Measurements from ENCODE around the gene ADCY5. TPM values are rescaled to one million over a fixed set of nuclear protein-coding genes. Genes with fewer than 3 reads are reported as not detected.

The ADCY5 gene
- polyA plus RNA-seq, 1 donor: 10.6 TPM

DNA sequence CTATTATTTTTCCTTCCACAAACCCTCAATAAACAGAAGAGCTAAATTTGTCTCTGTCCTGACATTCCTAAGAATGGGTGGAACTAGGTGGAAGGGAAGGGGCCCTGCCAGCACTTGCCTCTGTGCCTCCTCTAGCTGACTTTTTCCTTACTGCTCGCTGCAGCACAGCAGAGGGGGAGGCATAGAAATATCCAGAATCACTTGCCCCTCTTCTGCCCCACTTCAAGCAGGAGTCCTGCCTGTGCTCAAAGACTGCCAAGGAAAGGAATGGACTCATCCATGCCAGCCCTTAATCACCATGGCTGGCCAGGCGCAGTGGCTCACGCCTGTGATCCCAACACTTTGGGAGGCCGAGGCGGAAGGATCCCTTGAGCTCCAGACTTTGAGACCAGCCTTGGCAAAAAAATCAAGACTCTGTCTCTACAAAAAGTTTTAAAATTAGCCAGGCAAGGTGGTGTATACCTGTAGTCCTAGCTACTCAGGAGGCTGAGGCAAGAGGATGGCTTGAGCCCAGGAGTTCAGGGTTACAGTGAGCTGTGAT lies 51.8 kb downstream of the ADCY5 start:
- no peaks in the 10 kb centered on the region for H3K27me3 ChIP-seq (ENCODE audit: control insufficient read depth, insufficient read depth, low read length)
- H3K4me3 ChIP-seq (ENCODE audit: low read length): no peak overlapping the region
- no peak for DNase-seq
- H3K36me3 ChIP-seq (ENCODE audit: control insufficient read depth, insufficient read depth, low read length): peaks cover 2% of the 10 kb centered on the region
- WGBS (ENCODE audit: insufficient coverage, low lambda C conversion rate): no CpG with 5 or more reads among the region's 5 CpGs
- peaks cover 19% of the 10 kb centered on the region for H3K4me1 ChIP-seq (ENCODE audit: control insufficient read depth, insufficient read depth, low read length)
- H3K27ac ChIP-seq (ENCODE audit: low read length): no peak overlapping the region
- H3K9me3 ChIP-seq (ENCODE audit: control insufficient read depth, low read depth, low read length): no peaks in the 10 kb centered on the region

DNA sequence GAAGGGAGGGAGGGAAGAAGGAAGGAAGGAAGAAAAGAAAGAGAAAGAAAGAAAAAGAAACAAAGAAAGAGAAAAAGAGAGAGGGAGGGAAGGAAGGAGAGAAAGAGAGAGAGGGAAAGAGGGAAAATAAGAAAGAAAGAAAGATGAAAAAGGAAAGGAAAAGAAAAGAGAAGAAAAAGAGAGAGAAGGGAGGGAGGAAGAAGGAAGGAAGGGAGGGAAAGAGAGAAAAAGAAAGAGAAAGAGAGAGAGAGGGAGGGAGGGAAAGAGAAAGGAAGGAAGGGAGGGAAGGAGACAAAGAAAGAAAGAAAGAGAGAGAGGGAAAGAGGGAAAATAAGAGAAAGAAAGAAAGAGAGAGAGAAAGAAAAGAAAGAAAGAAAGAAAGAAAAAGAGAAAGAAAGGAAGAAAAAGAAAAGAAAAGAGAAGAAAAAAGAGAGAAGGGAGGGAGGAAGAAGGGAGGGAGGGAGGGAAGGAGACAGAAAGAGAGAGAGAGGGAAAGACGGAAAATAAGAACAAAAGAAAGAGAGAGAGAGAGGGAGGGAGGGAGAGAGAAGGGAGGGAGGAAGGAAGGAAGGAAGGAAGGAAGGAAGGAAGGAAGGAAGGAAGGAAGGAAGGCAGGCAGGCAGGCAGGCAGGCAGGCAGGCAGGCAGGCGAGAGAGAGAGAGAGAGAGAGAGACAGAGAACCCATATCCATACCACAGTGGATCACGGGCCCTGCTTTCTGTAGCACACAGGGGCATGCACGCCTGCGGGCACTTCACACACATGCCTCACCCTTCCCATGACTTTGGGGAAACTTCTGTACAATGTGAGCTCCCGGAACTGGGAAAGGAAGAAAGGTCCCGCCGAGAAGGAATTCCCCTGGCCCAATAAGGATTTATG lies 52.5 kb downstream of the ADCY5 start:
- no peaks in the 10 kb centered on the region for H3K9me3 ChIP-seq (ENCODE audit: control insufficient read depth, low read depth, low read length)
- H3K4me3 ChIP-seq (ENCODE audit: low read length): no peak overlapping the region
- H3K4me1 ChIP-seq (ENCODE audit: control insufficient read depth, insufficient read depth, low read length): peaks cover 19% of the 10 kb centered on the region
- H3K27ac ChIP-seq (ENCODE audit: low read length): no peak overlapping the region
- 90% methylated on average over 1 of the region's 8 CpGs for WGBS (ENCODE audit: insufficient coverage, low lambda C conversion rate)
- DNase-seq: no peak
- H3K36me3 ChIP-seq (ENCODE audit: control insufficient read depth, insufficient read depth, low read length): peaks cover 2% of the 10 kb centered on the region
- no peaks in the 10 kb centered on the region for H3K27me3 ChIP-seq (ENCODE audit: control insufficient read depth, insufficient read depth, low read length)

- Histone ChIP-seq H3K36me3 (ENCODE audit: control insufficient read depth, insufficient read depth, low read length) (peaks cover 2% of the 10 kb centered on the region), H3K27ac (ENCODE audit: low read length) (no peak overlapping the region), H3K9me3 (ENCODE audit: control insufficient read depth, low read depth, low read length) (no peaks in the 10 kb centered on the region), H3K27me3 (ENCODE audit: control insufficient read depth, insufficient read depth, low read length) (no peaks in the 10 kb centered on the region), H3K4me3 (ENCODE audit: low read length) (no peak overlapping the region), H3K4me1 (ENCODE audit: control insufficient read depth, insufficient read depth, low read length) (peaks cover 19% of the 10 kb centered on the region)
- no CpG with 5 or more reads among the region's 5 CpGs for WGBS (ENCODE audit: insufficient coverage, low lambda C conversion rate)
- DNase-seq: no peak
Measured at GRCh38 chr3:123395235-123395634, 53.7 kb downstream of the ADCY5 start.

DNA sequence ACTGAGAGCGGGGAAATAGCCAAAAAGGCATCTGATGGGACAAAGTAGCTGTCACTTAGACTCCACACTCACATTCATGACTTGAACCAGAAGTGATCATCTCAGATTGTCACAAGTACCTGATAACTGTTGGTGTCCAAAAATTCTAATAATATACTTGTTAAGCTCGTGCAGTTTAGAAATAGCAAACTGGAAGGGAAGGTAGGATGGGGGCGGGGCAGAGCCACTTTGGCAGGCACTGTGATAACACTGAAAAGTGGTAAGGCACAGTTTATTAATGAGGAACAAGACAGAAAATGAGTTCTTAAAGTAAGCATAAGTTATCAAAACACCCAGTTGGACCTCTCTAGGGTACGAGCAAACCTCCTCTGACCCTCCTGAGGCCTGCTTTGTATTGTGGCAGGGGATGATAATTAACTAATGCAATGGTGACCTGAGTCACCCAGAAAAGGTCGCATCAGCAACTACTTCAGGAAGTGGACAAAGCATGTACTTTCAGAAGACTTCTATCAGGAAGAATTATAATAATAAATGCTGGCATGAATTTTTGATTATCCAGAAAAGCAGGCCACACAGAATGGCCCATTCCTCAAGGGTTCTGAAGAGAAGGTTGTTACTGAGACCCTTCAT lies 54.4 kb downstream of the ADCY5 start:
- 67% methylated on average over 2 of the region's 5 CpGs for WGBS (ENCODE audit: insufficient coverage, low lambda C conversion rate)
- Histone ChIP-seq H3K36me3 (ENCODE audit: control insufficient read depth, insufficient read depth, low read length) (peaks cover 2% of the 10 kb centered on the region), H3K4me1 (ENCODE audit: control insufficient read depth, insufficient read depth, low read length) (peaks cover 14% of the 10 kb centered on the region), H3K9me3 (ENCODE audit: control insufficient read depth, low read depth, low read length) (no peaks in the 10 kb centered on the region), H3K27me3 (ENCODE audit: control insufficient read depth, insufficient read depth, low read length) (no peaks in the 10 kb centered on the region), H3K27ac (ENCODE audit: low read length) (no peak overlapping the region), H3K4me3 (ENCODE audit: low read length) (no peak overlapping the region)
- no peak for DNase-seq

DNA sequence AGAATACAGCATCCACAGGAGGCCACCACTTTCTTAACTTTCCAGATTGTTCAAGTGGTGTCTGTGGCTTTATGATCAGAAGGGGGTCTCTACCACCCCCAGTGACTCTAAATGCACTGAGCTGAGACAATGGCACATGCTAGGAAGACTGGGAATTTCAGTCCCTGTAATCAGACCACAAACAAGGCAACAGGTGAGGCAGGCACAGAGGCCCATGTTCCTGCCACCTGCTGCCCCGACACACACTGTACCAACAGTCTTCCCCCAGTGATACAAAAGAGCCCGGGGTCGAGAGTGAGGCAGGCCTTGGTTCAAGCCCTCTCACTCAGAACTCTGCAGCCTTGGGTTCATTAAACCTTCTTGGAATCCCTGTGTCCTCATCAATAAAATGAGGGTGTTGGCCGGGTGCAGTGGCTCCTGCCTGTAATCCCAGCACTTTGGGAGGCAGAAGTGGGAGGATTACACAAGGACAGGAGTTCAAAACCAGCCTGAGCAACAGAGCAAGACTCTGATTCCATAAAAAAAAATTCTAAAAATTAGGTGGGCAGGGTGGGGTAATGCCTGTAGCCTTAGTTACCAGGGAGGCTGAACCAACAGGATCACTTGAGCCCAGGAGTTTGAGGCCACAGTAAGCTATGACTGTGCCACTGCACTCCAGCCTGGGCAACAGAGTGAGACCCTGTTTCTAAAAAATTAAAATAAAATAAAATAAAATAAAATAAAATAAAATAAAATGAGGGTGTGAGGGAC lies 55.8 kb downstream of the ADCY5 start:
- no peaks in the 10 kb centered on the region for H3K36me3 ChIP-seq (ENCODE audit: control insufficient read depth, insufficient read depth, low read length)
- no peaks in the 10 kb centered on the region for H3K27me3 ChIP-seq (ENCODE audit: control insufficient read depth, insufficient read depth, low read length)
- H3K4me3 ChIP-seq (ENCODE audit: low read length): no peak overlapping the region
- no peaks in the 10 kb centered on the region for H3K9me3 ChIP-seq (ENCODE audit: control insufficient read depth, low read depth, low read length)
- no peak overlapping the region for H3K27ac ChIP-seq (ENCODE audit: low read length)
- WGBS (ENCODE audit: insufficient coverage, low lambda C conversion rate): no CpG with 5 or more reads among the region's 4 CpGs
- peaks cover 12% of the 10 kb centered on the region for H3K4me1 ChIP-seq (ENCODE audit: control insufficient read depth, insufficient read depth, low read length)
- DNase-seq: no peak

DNA sequence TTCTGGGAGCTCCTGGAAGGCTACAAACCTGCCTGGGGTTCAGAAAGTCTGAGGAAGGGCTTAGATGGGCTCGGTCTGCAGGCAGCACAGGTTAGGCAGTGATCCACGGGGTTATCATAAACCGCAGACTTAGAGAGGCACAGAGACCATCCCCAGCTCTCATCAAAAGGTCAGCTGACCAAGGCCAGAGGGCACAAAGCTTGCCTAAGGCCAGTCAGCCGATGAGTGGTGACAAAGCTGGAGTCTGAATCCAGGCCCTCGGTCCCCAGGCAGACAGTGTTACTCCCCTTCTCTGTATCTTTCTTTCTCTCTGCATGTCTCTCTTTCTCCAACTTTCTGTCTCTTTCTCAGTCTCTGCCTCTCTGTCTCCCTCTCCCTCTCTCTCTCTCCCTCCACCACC lies 56.5 kb downstream of the ADCY5 start:
- Histone ChIP-seq H3K27ac (ENCODE audit: low read length) (no peak overlapping the region), H3K27me3 (ENCODE audit: control insufficient read depth, insufficient read depth, low read length) (no peaks in the 10 kb centered on the region), H3K36me3 (ENCODE audit: control insufficient read depth, insufficient read depth, low read length) (no peaks in the 10 kb centered on the region), H3K4me1 (ENCODE audit: control insufficient read depth, insufficient read depth, low read length) (peaks cover 12% of the 10 kb centered on the region), H3K4me3 (ENCODE audit: low read length) (no peak overlapping the region), H3K9me3 (ENCODE audit: control insufficient read depth, low read depth, low read length) (no peaks in the 10 kb centered on the region)
- WGBS (ENCODE audit: insufficient coverage, low lambda C conversion rate): no CpG with 5 or more reads among the region's 5 CpGs
- DNase-seq: no peak

GRCh38 chr3:123390865-123391600 lies 57.9 kb downstream of the ADCY5 start:
- Histone ChIP-seq H3K4me3 (ENCODE audit: low read length) (no peak overlapping the region), H3K36me3 (ENCODE audit: control insufficient read depth, insufficient read depth, low read length) (no peaks in the 10 kb centered on the region), H3K9me3 (ENCODE audit: control insufficient read depth, low read depth, low read length) (no peaks in the 10 kb centered on the region), H3K4me1 (ENCODE audit: control insufficient read depth, insufficient read depth, low read length) (peaks cover 18% of the 10 kb centered on the region), H3K27ac (ENCODE audit: low read length) (no peak overlapping the region), H3K27me3 (ENCODE audit: control insufficient read depth, insufficient read depth, low read length) (no peaks in the 10 kb centered on the region)
- 83% methylated on average over 2 of the region's 10 CpGs for WGBS (ENCODE audit: insufficient coverage, low lambda C conversion rate)
- no peak for DNase-seq

- Histone ChIP-seq H3K27me3 (ENCODE audit: control insufficient read depth, insufficient read depth, low read length) (no peaks in the 10 kb centered on the region), H3K9me3 (ENCODE audit: control insufficient read depth, low read depth, low read length) (no peaks in the 10 kb centered on the region), H3K4me3 (ENCODE audit: low read length) (no peak overlapping the region), H3K36me3 (ENCODE audit: control insufficient read depth, insufficient read depth, low read length) (no peaks in the 10 kb centered on the region), H3K4me1 (ENCODE audit: control insufficient read depth, insufficient read depth, low read length) (peaks cover 19% of the 10 kb centered on the region), H3K27ac (ENCODE audit: low read length) (no peak overlapping the region)
- WGBS (ENCODE audit: insufficient coverage, low lambda C conversion rate): no CpG with 5 or more reads among the region's 5 CpGs
- no peak for DNase-seq
Measured at GRCh38 chr3:123389628-123389918, 59.3 kb downstream of the ADCY5 start.

DNA sequence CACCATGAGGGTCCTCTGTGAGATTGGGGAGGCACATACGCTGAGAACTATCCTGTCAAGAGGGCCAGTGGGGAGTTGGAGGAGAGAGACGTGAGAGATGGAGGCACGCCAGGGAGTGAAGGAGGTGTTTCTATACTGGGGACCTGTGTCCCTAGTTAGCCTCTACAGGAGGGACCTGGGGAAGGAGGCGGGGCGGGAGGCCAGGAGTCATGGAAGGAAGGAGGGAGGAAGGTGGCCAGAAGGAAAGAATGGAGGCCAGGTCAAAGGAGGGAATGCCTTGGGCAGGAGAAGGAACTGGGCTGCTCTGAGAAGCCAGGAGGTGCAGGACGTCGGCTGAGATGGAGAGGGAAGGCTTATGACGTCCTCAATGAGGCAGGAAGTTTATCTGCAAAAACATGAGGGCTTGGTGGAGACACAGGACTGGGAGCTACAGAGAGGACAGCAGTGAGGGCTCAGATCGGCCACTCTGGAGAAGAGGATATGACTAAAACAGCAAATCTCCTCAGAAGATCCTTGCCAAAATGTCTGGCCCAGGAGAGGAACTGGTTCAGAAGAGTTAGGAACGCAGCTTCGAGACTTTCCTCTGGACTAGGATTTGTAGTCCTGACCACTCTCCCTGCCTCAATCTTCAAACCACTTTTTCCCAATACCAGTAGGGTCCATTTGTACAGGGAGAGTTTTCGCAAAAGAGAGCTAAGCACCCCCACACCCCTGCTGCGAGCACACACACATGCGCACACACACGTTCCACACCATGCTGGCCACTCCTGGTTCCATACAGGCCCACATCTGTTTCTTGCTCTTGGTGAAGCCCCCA lies 59.9 kb downstream of the ADCY5 start:
- Histone ChIP-seq H3K27ac (ENCODE audit: low read length) (no peak overlapping the region), H3K27me3 (ENCODE audit: control insufficient read depth, insufficient read depth, low read length) (no peaks in the 10 kb centered on the region), H3K36me3 (ENCODE audit: control insufficient read depth, insufficient read depth, low read length) (no peaks in the 10 kb centered on the region), H3K9me3 (ENCODE audit: control insufficient read depth, low read depth, low read length) (no peaks in the 10 kb centered on the region), H3K4me1 (ENCODE audit: control insufficient read depth, insufficient read depth, low read length) (peaks cover 20% of the 10 kb centered on the region), H3K4me3 (ENCODE audit: low read length) (no peak overlapping the region)
- 70% methylated on average over 2 of the region's 15 CpGs for WGBS (ENCODE audit: insufficient coverage, low lambda C conversion rate)
- DNase-seq: no peak

All from large intestine (tissue), 3 donors.